ENCODE data around the gene TSR2.

GRCh38 chrX:54444752-54445151 lies 4.5 kb downstream of the TSR2 start:
- TF ChIP-seq CTCF (conservative IDR thresholded peaks at IDR 0.05) (no peak), EZH2 (IDR thresholded peaks at IDR 0.05; ENCODE audit: low read depth) (no peak)
